HG03442 (cell line): Measurements from ENCODE around the gene PHACTR3.

ENCODE experiments used
- ATAC-seq: cut with Tn5 transposase; IDR thresholded peaks from one replicate; pipeline ENCODE4 v1.9.1; 2021; ENCODE audit warnings: mild to moderate bottlenecking, moderate library complexity; ENCODE audit not compliant: unreplicated experiment

PHACTR3 gene

DNA sequence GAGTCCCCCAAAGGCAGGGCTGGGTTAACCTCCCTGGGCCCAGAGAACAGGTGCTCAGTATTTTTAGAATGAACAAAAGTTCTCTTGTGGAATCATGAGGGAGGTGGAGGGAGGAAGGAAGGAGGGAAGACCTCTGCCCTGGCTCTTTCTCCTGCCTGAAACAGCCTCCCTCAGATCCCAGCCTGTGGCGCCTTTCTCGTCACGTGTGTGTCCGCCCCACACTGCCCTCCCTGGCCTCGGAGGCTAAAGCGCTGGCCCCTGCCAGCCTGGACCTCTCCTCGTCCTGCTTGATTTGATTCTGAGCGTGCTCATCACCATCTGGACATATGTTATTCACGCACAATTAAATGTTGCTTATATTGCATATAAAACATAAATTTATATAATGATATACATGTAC lies 40.9 kb downstream of the PHACTR3 start:
- no peak for ATAC-seq

- ATAC-seq = no peak
Observed at GRCh38 chr20:59645761-59646171, 41.4 kb downstream of the PHACTR3 start.

DNA sequence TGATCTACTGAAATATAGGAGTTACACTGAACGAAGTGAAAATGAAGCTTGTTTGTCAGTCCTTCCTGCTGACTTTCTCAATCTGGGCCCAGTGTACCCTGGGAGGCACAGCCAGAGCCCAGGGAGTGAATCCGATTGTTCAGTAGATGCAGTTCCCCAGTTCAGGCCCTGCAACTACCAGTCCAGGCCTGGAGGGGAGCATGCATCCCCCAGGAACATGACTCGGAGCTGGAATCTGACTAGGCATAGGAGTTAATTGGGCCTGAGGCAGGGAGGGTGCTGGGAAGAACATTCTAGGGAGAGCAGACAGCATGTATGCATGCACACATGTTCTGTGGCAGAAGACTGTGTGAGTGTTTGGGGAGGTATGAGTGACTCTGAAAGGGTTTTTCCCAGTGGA lies 42.1 kb downstream of the PHACTR3 start:
- ATAC-seq = no peak

DNA sequence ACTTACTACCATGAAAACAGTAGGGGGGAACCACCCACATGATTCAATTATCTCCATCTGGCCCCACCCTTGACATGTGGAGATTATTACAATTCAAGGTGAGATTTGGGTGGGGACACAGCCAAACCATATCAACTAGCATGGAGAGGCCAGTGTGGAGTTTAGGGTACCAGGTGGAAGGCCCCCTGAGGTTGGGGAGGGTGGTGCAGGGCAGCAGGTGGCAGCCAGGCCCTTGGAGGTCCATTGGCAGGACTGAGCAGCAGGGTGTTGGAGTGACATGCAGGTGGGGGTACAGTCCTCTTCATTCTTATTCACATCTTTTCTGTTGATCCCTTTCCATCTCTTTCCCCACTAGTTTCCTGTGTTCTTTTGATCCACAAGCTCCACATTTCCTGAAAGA lies 42.9 kb downstream of the PHACTR3 start:
- no peak for ATAC-seq

GRCh38 chr20:59648466-59649070 lies 44.2 kb downstream of the PHACTR3 start:
- ATAC-seq = no peak

- ATAC-seq = no peak
Observed at GRCh38 chr20:59650418-59650817, 46.1 kb downstream of the PHACTR3 start.

GRCh38 chr20:59652381-59652780 lies 48.0 kb downstream of the PHACTR3 start:
- ATAC-seq = no peak

- ATAC-seq = no peak
Observed at GRCh38 chr20:59656417-59656816, 52.1 kb downstream of the PHACTR3 start.

- ATAC-seq = no peak
Observed at GRCh38 chr20:59657459-59658046, 53.2 kb downstream of the PHACTR3 start.

DNA sequence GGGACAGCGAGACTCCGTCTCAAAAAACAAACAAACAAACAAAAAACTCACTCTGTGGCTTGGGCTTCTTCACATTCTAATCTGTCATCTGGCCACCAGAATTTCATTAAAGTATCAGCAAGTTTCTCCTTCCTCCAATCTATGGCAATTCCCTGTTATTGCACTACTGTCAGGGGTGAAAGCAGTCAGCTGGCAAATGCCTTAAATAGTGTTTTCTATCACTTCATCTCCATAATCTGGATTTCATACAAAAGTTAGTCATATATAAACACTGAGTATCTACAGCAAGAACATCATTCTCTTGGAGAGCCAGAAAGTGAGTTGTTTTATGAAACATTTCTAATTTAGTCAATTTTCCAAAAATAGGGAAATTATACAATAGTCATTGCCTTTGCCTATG lies 56.1 kb downstream of the PHACTR3 start:
- no peak for ATAC-seq

DNA sequence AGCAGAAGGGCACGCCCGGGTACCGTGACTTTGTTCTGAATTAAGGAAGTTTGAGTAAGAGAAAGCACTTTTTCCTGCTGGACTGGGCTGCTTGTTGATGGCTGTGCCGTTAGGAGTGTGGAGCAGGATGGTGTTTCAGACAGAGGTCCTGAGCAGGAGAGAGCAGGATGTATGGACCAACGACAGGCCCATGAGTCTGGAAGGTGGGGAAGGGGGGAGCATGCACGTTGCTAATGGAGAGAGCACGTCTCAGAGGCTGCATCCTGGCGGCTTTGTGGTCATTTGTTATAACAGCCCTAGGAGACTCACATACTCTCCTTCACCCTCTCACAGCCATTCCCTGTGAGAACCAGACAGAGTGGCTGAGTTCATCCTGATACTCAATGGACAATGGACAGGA lies 56.8 kb downstream of the PHACTR3 start:
- ATAC-seq = no peak

GRCh38 chr20:59661621-59662020 lies 57.3 kb downstream of the PHACTR3 start:
- no peak for ATAC-seq

DNA sequence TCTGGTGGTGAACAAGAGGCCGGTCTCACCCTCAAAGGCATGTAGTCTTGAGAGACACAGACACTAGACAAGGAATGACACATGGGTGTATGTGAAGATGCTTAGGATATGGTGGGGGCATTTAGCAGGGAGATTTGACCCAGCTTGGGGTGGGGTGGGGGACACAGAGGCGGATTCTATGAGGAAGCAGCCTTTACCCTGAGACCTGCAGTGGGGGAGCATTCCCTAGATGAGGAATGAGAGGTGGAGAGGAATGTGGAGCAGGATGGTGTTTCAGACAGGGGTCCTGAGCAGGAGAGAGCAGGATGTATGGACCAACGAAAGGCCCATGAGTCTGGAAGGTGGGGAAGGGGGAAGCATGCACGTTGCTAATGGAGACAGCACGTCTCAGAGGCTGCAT lies 57.8 kb downstream of the PHACTR3 start:
- ATAC-seq = no peak

DNA sequence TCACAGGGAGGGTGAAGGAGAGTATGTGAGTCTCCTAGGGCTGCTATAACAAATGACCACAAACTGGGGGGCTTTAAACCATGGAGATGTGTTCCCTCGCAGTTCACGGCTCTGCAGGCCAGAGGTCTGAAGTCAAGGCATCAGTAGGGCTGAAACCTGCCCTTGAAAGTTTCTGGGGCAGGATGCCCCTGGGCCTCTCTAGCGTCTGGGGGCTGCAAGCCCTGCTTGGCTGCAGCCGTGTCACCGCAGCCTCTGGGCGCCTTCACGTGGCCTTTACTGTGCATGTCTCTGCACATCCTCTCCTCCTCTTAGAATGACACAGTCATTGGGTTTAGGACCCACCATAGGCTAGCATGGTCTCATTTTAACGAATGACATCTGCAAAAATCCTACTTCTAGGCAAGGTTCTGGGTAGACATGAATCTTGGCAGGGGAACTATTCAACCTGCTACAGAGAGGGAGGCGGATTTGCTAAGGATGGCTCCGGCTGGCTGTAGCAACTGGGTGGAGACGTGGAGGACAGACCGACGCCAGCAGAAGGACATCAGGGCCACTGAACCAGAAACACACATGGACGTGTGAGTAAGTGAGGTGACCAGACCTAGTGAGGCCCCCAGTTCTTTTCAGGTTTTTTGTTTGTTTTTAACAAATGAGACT lies 58.6 kb downstream of the PHACTR3 start:
- ATAC-seq = no peak

- no peak for ATAC-seq
Observed at GRCh38 chr20:59663513-59664060, 59.2 kb downstream of the PHACTR3 start.

- no peak for ATAC-seq
Observed at GRCh38 chr20:59664421-59664941, 60.1 kb downstream of the PHACTR3 start.

- ATAC-seq = no peak
Observed at GRCh38 chr20:59665656-59666555, 61.6 kb downstream of the PHACTR3 start.

GRCh38 chr20:59666586-59666985 lies 62.2 kb downstream of the PHACTR3 start:
- no peak for ATAC-seq

DNA sequence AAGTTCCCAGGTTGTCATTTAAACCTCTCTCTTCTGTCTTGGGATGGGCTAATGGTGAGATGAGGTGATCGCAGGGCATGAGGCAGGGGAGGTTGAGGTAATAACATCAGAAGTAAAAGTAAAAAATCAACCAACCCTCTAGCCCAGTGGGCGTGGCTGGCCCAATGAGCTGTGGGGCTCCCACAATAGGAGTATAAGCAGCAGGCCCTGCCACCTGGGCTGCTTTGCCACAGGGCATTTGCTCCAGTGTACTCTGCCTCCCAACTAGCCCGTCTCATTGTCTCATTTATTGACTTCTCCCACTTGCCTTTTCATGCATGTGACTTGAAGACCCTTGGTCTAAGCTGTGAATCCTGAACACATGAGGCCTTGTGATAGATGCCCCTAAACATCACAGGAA lies 62.8 kb downstream of the PHACTR3 start:
- ATAC-seq = no peak

GRCh38 chr20:59667981-59668515 lies 63.7 kb downstream of the PHACTR3 start:
- no peak for ATAC-seq
